ENCODE results near the gene NDC80. TPM values are rescaled to one million over a fixed set of nuclear protein-coding genes. Genes with fewer than 3 reads are reported as not detected.

Gene NDC80
- total RNA-seq, 1 experiment from 2014 or later = 36.0 TPM

DNA sequence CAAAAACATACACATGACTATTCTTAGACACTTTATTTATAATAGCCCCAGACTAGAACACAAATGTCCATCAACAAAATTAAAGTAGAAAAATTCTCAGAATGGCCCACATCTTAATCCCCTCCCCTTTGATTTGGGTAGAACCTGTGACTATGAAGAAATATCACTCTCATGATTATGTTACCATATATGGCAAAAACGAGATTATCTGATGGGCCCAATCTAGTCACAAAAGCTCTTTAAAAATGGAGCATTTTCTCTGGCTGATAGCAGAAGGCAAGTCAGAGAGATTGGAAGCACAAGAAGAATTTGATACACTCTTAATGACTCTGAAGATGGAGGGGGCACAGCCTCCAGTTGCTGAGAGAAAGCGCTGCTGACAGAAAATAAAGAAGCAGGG, 39.6 kb upstream of the NDC80 start:
- Histone ChIP-seq H3K27ac (ENCODE audit: low read length) (no peak overlapping the region), H3K36me3 (ENCODE audit: control insufficient read depth, insufficient read depth, low read length) (no peaks in the 10 kb centered on the region), H3K4me3 (ENCODE audit: low read depth in 2 of 2, low read length in 2 of 2) (no peak overlapping the region), H3K4me1 (ENCODE audit: control insufficient read depth, insufficient read depth, low read length) (no peaks in the 10 kb centered on the region), H3K27me3 (ENCODE audit: control insufficient read depth, insufficient read depth, low read length) (no peaks in the 10 kb centered on the region), H3K9me3 (ENCODE audit: control insufficient read depth, insufficient read depth, low read depth, low read length) (no peaks in the 10 kb centered on the region)
- in situ Hi-C loops (cut with HindIII; ENCODE audit: low pct_unique_long_range_greater_than_20kb, low sequenced_read_pairs) (no loop called here), intact Hi-C loops (cut with micrococcal nuclease; ENCODE audit: unreplicated experiment) (no loop called here)
- BruUV-seq (replicated peaks) = no TSS peak
- TF ChIP-seq POLR2AphosphoS5 (IDR thresholded peaks at IDR 0.05; ENCODE audit: low read depth, low read length) = no peak
- TF ChIP-seq, protein P1, sequence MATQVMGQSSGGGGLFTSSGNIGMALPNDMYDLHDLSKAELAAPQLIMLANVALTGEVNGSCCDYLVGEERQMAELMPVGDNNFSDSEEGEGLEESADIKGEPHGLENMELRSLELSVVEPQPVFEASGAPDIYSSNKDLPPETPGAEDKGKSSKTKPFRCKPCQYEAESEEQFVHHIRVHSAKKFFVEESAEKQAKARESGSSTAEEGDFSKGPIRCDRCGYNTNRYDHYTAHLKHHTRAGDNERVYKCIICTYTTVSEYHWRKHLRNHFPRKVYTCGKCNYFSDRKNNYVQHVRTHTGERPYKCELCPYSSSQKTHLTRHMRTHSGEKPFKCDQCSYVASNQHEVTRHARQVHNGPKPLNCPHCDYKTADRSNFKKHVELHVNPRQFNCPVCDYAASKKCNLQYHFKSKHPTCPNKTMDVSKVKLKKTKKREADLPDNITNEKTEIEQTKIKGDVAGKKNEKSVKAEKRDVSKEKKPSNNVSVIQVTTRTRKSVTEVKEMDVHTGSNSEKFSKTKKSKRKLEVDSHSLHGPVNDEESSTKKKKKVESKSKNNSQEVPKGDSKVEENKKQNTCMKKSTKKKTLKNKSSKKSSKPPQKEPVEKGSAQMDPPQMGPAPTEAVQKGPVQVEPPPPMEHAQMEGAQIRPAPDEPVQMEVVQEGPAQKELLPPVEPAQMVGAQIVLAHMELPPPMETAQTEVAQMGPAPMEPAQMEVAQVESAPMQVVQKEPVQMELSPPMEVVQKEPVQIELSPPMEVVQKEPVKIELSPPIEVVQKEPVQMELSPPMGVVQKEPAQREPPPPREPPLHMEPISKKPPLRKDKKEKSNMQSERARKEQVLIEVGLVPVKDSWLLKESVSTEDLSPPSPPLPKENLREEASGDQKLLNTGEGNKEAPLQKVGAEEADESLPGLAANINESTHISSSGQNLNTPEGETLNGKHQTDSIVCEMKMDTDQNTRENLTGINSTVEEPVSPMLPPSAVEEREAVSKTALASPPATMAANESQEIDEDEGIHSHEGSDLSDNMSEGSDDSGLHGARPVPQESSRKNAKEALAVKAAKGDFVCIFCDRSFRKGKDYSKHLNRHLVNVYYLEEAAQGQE (IDR thresholded peaks at IDR 0.05; ENCODE audit: insufficient read depth in 1 of 2, low read depth in 2 of 2, low read length in 1 of 2) = no peak
- TF ChIP-seq, protein P2, sequence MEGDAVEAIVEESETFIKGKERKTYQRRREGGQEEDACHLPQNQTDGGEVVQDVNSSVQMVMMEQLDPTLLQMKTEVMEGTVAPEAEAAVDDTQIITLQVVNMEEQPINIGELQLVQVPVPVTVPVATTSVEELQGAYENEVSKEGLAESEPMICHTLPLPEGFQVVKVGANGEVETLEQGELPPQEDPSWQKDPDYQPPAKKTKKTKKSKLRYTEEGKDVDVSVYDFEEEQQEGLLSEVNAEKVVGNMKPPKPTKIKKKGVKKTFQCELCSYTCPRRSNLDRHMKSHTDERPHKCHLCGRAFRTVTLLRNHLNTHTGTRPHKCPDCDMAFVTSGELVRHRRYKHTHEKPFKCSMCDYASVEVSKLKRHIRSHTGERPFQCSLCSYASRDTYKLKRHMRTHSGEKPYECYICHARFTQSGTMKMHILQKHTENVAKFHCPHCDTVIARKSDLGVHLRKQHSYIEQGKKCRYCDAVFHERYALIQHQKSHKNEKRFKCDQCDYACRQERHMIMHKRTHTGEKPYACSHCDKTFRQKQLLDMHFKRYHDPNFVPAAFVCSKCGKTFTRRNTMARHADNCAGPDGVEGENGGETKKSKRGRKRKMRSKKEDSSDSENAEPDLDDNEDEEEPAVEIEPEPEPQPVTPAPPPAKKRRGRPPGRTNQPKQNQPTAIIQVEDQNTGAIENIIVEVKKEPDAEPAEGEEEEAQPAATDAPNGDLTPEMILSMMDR (IDR thresholded peaks at IDR 0.05) = no peak
- no peak for DNase-seq (ENCODE audit: low read depth, low spot score)
- ChIA-PET CTCF (no interaction called here), POLR2A (no interaction called here)
- no peak for ATAC-seq

DNA sequence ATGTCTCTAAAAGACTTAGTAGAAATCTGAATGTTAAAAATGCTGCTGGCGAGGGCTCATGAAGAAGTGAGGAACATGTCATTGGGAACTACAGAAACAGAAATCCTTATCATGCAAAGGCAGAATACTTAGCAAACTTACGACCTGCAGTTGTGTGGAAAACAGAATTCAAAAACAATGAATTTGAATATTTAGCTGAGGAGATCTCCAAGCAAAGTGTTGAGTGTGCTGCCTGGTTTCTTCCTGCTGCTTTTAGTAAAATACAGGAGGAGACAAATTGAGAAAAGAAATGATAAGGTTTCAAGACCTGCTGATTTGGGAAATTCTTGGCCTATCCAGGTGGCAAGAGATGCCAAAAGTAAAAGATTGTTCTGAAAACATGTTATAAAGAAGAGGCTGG, 38.6 kb upstream of the NDC80 start:
- Histone ChIP-seq H3K4me1 (ENCODE audit: control insufficient read depth, insufficient read depth, low read length) (no peaks in the 10 kb centered on the region), H3K9me3 (ENCODE audit: control insufficient read depth, insufficient read depth, low read depth, low read length) (no peaks in the 10 kb centered on the region), H3K27me3 (ENCODE audit: control insufficient read depth, insufficient read depth, low read length) (no peaks in the 10 kb centered on the region), H3K4me3 (ENCODE audit: low read depth in 2 of 2, low read length in 2 of 2) (no peak overlapping the region), H3K27ac (ENCODE audit: low read length) (no peak overlapping the region), H3K36me3 (ENCODE audit: control insufficient read depth, insufficient read depth, low read length) (no peaks in the 10 kb centered on the region)
- ATAC-seq (no peak), DNase-seq (ENCODE audit: low read depth, low spot score) (no peak)
- POLR2A ChIA-PET = no interaction called here
- CTCF ChIA-PET = no interaction called here
- in situ Hi-C loops (cut with HindIII; ENCODE audit: low pct_unique_long_range_greater_than_20kb, low sequenced_read_pairs) = no loop called here
- BruUV-seq (replicated peaks) = no TSS peak
- intact Hi-C loops (cut with micrococcal nuclease; ENCODE audit: unreplicated experiment) = no loop called here
- no peak for TF ChIP-seq POLR2AphosphoS5 (IDR thresholded peaks at IDR 0.05; ENCODE audit: low read depth, low read length)
- TF ChIP-seq TCF7L2 (IDR thresholded peaks at IDR 0.05; ENCODE audit: low read depth, low read length) = no peak
- no peak for TF ChIP-seq SIN3A (IDR thresholded peaks at IDR 0.05; ENCODE audit: borderline replicate concordance, insufficient read depth, low read depth, low read length)
- TF ChIP-seq, protein P1 (IDR thresholded peaks at IDR 0.05; ENCODE audit: insufficient read depth in 1 of 2, low read depth in 2 of 2, low read length in 1 of 2) = no peak
- TF ChIP-seq, protein P2 (IDR thresholded peaks at IDR 0.05) = no peak

All from Panc1 (cell line).